ENCODE measurements around the gene ABLIM3.
A peak's percentile ranks its signal among the peaks of the same experiment; 100 is the strongest.

- peak; percentile 68 for TF ChIP-seq CTCF (conservative IDR thresholded peaks at IDR 0.05)
- TF ChIP-seq EZH2 (IDR thresholded peaks at IDR 0.05; ENCODE audit: low read depth) = no peak
Observed at GRCh38 chr5:149228618-149229297, 87.5 kb downstream of the ABLIM3 start.
